ENCODE results near the gene SUPT7L.

DNA sequence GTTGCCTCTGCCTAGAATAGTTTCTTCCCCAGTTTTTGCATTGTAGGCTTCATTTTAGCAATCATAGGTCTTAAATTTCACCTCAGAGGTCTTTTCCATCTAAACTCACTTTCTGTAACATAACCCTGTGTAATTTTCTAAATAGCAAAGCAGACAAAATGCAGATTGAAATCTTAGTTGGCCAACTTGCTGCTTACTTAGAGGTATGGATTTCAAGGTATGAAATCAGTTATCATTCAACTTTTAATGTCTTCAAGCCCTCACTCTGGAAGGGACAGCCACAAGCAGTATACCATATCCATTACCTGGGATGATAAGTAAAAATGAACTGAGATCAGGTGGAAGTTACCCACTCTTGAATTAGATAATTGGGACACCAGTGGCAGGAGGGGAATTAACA lies 38.5 kb downstream of the SUPT7L start:
- TF ChIP-seq, protein P1, sequence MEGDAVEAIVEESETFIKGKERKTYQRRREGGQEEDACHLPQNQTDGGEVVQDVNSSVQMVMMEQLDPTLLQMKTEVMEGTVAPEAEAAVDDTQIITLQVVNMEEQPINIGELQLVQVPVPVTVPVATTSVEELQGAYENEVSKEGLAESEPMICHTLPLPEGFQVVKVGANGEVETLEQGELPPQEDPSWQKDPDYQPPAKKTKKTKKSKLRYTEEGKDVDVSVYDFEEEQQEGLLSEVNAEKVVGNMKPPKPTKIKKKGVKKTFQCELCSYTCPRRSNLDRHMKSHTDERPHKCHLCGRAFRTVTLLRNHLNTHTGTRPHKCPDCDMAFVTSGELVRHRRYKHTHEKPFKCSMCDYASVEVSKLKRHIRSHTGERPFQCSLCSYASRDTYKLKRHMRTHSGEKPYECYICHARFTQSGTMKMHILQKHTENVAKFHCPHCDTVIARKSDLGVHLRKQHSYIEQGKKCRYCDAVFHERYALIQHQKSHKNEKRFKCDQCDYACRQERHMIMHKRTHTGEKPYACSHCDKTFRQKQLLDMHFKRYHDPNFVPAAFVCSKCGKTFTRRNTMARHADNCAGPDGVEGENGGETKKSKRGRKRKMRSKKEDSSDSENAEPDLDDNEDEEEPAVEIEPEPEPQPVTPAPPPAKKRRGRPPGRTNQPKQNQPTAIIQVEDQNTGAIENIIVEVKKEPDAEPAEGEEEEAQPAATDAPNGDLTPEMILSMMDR (IDR thresholded peaks at IDR 0.05): no peak
- no peak for TF ChIP-seq POLR2A (IDR thresholded peaks at IDR 0.05; ENCODE audit: low read depth)
- TF ChIP-seq POLR2AphosphoS5 (IDR thresholded peaks at IDR 0.05): no peak
- TF ChIP-seq EP300 (IDR thresholded peaks at IDR 0.05): no peak

All from esophagus muscularis mucosa (tissue), 4 donors.